Measurements from ENCODE around the gene VAV3.
A peak's percentile ranks its signal among the peaks of the same experiment; 100 is the strongest.

VAV3 gene

GRCh38 chr1:107831921-107832320, 133.1 kb downstream of the VAV3 start:
- Mint-ChIP-seq H3K9me3 (no peaks in the 10 kb centered on the region), H3K4me1 (ENCODE audit: low read depth) (peaks cover 55% of the 10 kb centered on the region), H3K4me3 (no peak overlapping the region), H3K27me3 (no peaks in the 10 kb centered on the region), H3K27ac (no peak overlapping the region), H3K36me3 (ENCODE audit: low read depth) (no peaks in the 10 kb centered on the region)
- no peak for DNase-seq

GRCh38 chr1:107830526-107830925, 134.5 kb downstream of the VAV3 start:
- no peak overlapping the region for H3K4me3 Mint-ChIP-seq
- H3K4me1 Mint-ChIP-seq (ENCODE audit: low read depth): peaks cover 51% of the 10 kb centered on the region
- no peaks in the 10 kb centered on the region for H3K9me3 Mint-ChIP-seq
- no peak overlapping the region for H3K27ac Mint-ChIP-seq
- no peaks in the 10 kb centered on the region for H3K36me3 Mint-ChIP-seq (ENCODE audit: low read depth)
- no peak for DNase-seq
- no peaks in the 10 kb centered on the region for H3K27me3 Mint-ChIP-seq

GRCh38 chr1:107830075-107830474, 134.9 kb downstream of the VAV3 start:
- H3K27me3 Mint-ChIP-seq: no peaks in the 10 kb centered on the region
- no peak for DNase-seq
- no peak overlapping the region for H3K4me3 Mint-ChIP-seq
- H3K36me3 Mint-ChIP-seq (ENCODE audit: low read depth): no peaks in the 10 kb centered on the region
- peaks cover 53% of the 10 kb centered on the region for H3K4me1 Mint-ChIP-seq (ENCODE audit: low read depth)
- no peak overlapping the region for H3K27ac Mint-ChIP-seq
- H3K9me3 Mint-ChIP-seq: no peaks in the 10 kb centered on the region

GRCh38 chr1:107829036-107829770, 135.8 kb downstream of the VAV3 start:
- Mint-ChIP-seq H3K27me3 (no peaks in the 10 kb centered on the region), H3K4me1 (ENCODE audit: low read depth) (peaks cover 52% of the 10 kb centered on the region), H3K36me3 (ENCODE audit: low read depth) (no peaks in the 10 kb centered on the region), H3K4me3 (no peak overlapping the region), H3K27ac (no peak overlapping the region), H3K9me3 (no peaks in the 10 kb centered on the region)
- DNase-seq: no peak

- no peak for DNase-seq
- Mint-ChIP-seq H3K36me3 (ENCODE audit: low read depth) (peaks cover 19% of the 10 kb centered on the region), H3K27ac (no peak overlapping the region), H3K9me3 (peaks cover 26% of the 10 kb centered on the region), H3K27me3 (no peaks in the 10 kb centered on the region), H3K4me3 (no peak overlapping the region), H3K4me1 (ENCODE audit: low read depth) (peaks cover 56% of the 10 kb centered on the region)
These were observed 140.0 kb downstream of the VAV3 start for GRCh38 chr1:107824946-107825345.

GRCh38 chr1:107821340-107821739, 143.6 kb downstream of the VAV3 start:
- Mint-ChIP-seq H3K27ac (peak overlapping the region; percentile 91), H3K4me3 (peak overlapping the region; percentile 10), H3K27me3 (no peaks in the 10 kb centered on the region), H3K36me3 (ENCODE audit: low read depth) (peaks cover 19% of the 10 kb centered on the region), H3K4me1 (ENCODE audit: low read depth) (peaks cover 45% of the 10 kb centered on the region), H3K9me3 (peaks cover 26% of the 10 kb centered on the region)
- peak; percentile 42 for DNase-seq

GRCh38 chr1:107820801-107821200, 144.2 kb downstream of the VAV3 start:
- peak overlapping the region; percentile 10 for H3K4me3 Mint-ChIP-seq
- DNase-seq: no peak
- H3K27me3 Mint-ChIP-seq: no peaks in the 10 kb centered on the region
- H3K4me1 Mint-ChIP-seq (ENCODE audit: low read depth): peaks cover 43% of the 10 kb centered on the region
- H3K36me3 Mint-ChIP-seq (ENCODE audit: low read depth): peaks cover 19% of the 10 kb centered on the region
- H3K27ac Mint-ChIP-seq: peak overlapping the region; percentile 91
- peaks cover 26% of the 10 kb centered on the region for H3K9me3 Mint-ChIP-seq

- Mint-ChIP-seq H3K4me3 (no peak overlapping the region), H3K27ac (no peak overlapping the region), H3K4me1 (ENCODE audit: low read depth) (peaks cover 41% of the 10 kb centered on the region), H3K9me3 (peaks cover 15% of the 10 kb centered on the region), H3K27me3 (no peaks in the 10 kb centered on the region), H3K36me3 (ENCODE audit: low read depth) (peaks cover 12% of the 10 kb centered on the region)
- DNase-seq: no peak
These were observed 147.0 kb downstream of the VAV3 start for GRCh38 chr1:107817935-107818334.

- DNase-seq: no peak
- H3K4me3 Mint-ChIP-seq: no peak overlapping the region
- peaks cover 11% of the 10 kb centered on the region for H3K9me3 Mint-ChIP-seq
- H3K36me3 Mint-ChIP-seq (ENCODE audit: low read depth): peaks cover 9% of the 10 kb centered on the region
- H3K27me3 Mint-ChIP-seq: no peaks in the 10 kb centered on the region
- no peak overlapping the region for H3K27ac Mint-ChIP-seq
- H3K4me1 Mint-ChIP-seq (ENCODE audit: low read depth): peaks cover 41% of the 10 kb centered on the region
These were observed 147.8 kb downstream of the VAV3 start for GRCh38 chr1:107817206-107817605.

GRCh38 chr1:107810291-107810951, 154.6 kb downstream of the VAV3 start:
- Mint-ChIP-seq H3K4me3 (no peak overlapping the region), H3K27ac (no peak overlapping the region), H3K9me3 (no peaks in the 10 kb centered on the region), H3K4me1 (ENCODE audit: low read depth) (peaks cover 28% of the 10 kb centered on the region), H3K36me3 (ENCODE audit: low read depth) (no peaks in the 10 kb centered on the region), H3K27me3 (no peaks in the 10 kb centered on the region)
- DNase-seq: no peak

GRCh38 chr1:107807855-107808254, 157.1 kb downstream of the VAV3 start:
- H3K4me1 Mint-ChIP-seq (ENCODE audit: low read depth): peaks cover 49% of the 10 kb centered on the region

GRCh38 chr1:107807405-107807804, 157.6 kb downstream of the VAV3 start:
- Mint-ChIP-seq H3K4me1 (ENCODE audit: low read depth) (peaks cover 53% of the 10 kb centered on the region), H3K27ac (no peak overlapping the region), H3K36me3 (ENCODE audit: low read depth) (no peaks in the 10 kb centered on the region), H3K9me3 (no peaks in the 10 kb centered on the region), H3K4me3 (no peak overlapping the region), H3K27me3 (no peaks in the 10 kb centered on the region)
- DNase-seq: no peak

More at GRCh38 chr1:107807855-107808254, 157.1 kb downstream of the VAV3 start:
- Mint-ChIP-seq H3K27ac (no peak overlapping the region), H3K4me3 (no peak overlapping the region), H3K36me3 (ENCODE audit: low read depth) (no peaks in the 10 kb centered on the region), H3K9me3 (no peaks in the 10 kb centered on the region), H3K27me3 (no peaks in the 10 kb centered on the region)
- no peak for DNase-seq

GRCh38 chr1:107806902-107807301, 158.1 kb downstream of the VAV3 start:
- no peak for DNase-seq
- Mint-ChIP-seq H3K27me3 (no peaks in the 10 kb centered on the region), H3K4me3 (no peak overlapping the region), H3K36me3 (ENCODE audit: low read depth) (no peaks in the 10 kb centered on the region), H3K27ac (no peak overlapping the region), H3K9me3 (no peaks in the 10 kb centered on the region), H3K4me1 (ENCODE audit: low read depth) (peaks cover 53% of the 10 kb centered on the region)

GRCh38 chr1:107804741-107805140, 160.2 kb downstream of the VAV3 start:
- Mint-ChIP-seq H3K4me3 (no peak overlapping the region), H3K27ac (peak overlapping the region; percentile 6), H3K27me3 (no peaks in the 10 kb centered on the region), H3K4me1 (ENCODE audit: low read depth) (peaks cover 46% of the 10 kb centered on the region), H3K9me3 (peaks cover 9% of the 10 kb centered on the region), H3K36me3 (ENCODE audit: low read depth) (no peaks in the 10 kb centered on the region)
- DNase-seq: no peak

- peaks cover 46% of the 10 kb centered on the region for H3K4me1 Mint-ChIP-seq (ENCODE audit: low read depth)
- no peaks in the 10 kb centered on the region for H3K36me3 Mint-ChIP-seq (ENCODE audit: low read depth)
- no peak for DNase-seq
- H3K9me3 Mint-ChIP-seq: peaks cover 9% of the 10 kb centered on the region
- no peak overlapping the region for H3K4me3 Mint-ChIP-seq
- H3K27me3 Mint-ChIP-seq: no peaks in the 10 kb centered on the region
- no peak overlapping the region for H3K27ac Mint-ChIP-seq
These were observed 160.8 kb downstream of the VAV3 start for GRCh38 chr1:107804134-107804533.

All from activated T-cell treated with anti-CD3 and anti-CD28 coated beads, Interleukin-2, amount 50 U/mL, for 24 hours (primary cell).